Activated CD8-positive, alpha-beta memory T cell treated with anti-CD3 and anti-CD28 coated beads for 24 hours (primary cell): Measurements from ENCODE around the gene TPI1.
"Not testable (repeated sequence)": the region's sequence is repeated elsewhere in the genome, so short reads cannot be mapped to it uniquely, and the experiment has no call there.

Experiments used
- DNase-seq: peaks from one replicate; pipeline ENCODE4 v3.0.0-alpha.2; 2020

Gene TPI1

DNA sequence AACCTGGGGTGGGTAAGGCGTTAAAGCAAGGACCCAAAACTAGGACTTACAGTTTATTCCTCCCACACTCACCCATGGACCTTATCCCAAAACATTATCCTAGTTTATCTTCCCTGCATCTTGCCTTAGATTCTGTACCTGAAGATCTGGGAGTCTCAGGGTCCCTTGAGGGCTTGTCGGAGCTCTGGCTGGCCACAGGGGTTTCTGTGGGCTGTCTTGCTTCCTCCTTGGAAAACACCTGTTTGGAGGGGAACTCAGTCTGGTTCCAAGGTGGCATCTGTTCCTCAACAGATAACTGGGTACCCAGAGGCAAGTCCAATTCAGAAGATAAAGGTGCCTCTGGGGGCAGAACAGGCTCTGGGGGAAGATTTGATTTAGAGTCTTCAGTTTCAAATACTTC, 17.9 kb upstream of the TPI1 start:
- no peak for DNase-seq

DNA sequence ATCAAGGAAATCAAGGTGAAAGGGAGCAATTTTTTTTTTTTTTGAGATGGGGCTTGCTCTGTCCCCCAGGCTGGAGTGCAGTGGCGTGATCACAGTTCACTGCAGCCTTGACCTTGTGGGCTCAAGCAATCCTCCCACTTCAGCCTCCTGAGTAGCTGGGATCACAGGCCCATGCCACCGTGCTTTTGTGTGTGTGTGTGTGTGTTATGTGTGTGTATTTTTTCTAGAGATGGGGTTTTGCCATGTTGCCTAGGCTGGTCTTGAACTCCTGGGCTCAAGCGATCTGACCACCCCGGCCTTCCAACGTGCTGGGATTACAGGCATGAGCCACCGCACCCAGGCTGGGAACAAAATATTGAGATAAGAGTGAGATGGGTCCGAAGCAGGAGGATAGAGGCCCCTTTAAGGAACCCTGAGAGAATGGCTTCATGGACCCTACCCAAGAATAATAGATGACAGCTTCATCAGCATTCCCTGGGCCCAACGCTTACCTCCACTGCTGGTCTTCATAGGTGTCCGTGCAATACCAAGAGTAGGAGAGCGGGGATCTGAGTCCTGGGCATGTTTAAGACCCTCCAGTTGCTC, 17.3 kb upstream of the TPI1 start:
- DNase-seq, result no peak

DNA sequence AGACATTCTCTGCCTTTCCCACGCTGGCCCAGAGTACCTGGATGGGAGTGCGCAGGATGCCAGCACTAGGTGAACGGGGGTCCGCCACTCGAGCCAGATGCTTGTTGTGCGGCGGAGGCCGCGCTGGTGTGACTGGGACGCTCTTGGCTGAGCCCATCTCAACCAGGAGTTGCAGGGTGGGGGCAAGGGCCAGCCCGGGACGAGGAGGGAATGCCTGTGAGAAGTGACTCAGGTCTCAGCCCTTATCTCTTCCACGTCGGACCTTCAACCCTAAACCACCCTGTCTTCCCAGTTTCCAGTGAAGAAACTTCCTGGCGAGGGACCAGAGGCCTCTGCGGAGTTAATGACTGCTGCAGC, 16.6 kb upstream of the TPI1 start:
- DNase-seq, result no peak

DNA sequence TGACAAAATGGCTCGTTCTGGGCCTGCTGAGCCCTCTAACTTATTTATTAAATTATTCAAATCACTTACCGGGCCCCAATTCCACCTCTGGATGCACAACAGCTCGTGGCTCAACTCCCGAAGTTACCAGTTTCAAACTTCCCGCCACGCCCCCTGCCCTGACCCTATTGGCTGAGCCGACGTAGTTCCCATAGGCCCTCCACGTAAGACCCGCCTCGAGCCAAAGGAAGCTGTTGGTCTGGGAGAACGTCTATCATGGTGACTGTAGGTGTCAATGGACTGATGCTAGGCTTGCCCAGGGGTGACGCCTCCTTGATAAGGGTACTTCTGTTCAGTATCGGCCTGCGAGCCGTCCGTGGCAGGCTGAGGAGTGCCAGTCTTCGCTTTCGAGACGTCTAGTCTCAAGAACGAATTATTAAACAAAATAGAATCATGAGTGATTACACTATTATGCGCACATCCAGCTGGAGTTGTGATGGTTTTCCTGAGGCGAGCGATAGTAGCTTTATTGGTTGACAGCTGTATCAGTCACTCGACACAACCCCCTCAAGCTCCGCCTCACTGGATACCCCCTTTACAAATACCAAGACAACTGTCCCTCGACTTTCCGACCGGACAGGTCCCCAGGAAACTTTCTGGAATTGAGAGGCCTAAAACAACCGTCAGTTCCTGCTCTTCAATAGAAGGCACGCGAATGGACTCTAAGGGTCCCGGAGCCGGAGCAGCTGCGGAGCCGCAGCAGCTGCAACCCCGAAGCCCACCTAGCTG, 16.0 kb upstream of the TPI1 start, which contains the start of gene CDCA3:
Gene CDCA3 (minus strand): TSS at position 134 of the 768 bp plus-strand sequence. CDS start 334 bp downstream, outside the sequence.
- peak; percentile 93 for DNase-seq

DNA sequence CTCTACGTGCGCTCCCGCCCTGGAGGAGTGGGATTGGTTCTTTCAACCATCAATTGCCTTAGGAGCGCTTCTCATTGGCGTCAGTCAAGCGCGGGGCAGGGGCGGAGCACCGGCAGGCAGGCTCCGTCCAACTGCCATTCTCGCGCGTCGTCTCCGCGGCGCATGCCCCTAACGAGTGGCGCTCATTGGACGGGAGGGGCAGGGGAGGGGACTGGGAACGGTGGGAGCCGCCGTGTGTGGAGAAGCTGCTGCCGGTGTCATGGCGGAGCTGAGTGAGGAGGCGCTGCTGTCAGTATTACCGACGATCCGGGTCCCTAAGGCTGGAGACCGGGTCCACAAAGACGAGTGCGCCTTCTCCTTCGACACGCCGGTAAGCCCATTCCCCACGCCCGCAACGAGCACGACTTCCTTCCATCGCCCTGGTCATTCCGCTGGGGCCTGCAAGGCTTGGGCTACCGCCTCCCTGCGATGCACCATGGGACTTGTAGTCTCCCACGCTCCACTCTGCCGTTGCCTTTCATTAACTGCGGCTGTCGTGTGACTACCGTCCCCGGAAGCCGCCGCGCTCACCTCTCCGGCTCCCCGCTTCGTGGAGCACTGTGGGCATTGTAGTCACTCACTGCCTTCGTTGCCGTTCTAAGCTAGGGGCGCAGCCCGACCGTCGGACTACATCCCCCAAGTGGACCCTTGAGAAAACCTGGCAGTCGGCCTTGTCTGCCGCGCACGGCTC, 15.2 kb upstream of the TPI1 start, which contains the start of gene USP5:
Gene USP5 (plus strand): TSS at position 230 of the 730 bp plus-strand sequence. CDS start 30 bp downstream, at position 260.
- DNase-seq, result peak; percentile 98

DNA sequence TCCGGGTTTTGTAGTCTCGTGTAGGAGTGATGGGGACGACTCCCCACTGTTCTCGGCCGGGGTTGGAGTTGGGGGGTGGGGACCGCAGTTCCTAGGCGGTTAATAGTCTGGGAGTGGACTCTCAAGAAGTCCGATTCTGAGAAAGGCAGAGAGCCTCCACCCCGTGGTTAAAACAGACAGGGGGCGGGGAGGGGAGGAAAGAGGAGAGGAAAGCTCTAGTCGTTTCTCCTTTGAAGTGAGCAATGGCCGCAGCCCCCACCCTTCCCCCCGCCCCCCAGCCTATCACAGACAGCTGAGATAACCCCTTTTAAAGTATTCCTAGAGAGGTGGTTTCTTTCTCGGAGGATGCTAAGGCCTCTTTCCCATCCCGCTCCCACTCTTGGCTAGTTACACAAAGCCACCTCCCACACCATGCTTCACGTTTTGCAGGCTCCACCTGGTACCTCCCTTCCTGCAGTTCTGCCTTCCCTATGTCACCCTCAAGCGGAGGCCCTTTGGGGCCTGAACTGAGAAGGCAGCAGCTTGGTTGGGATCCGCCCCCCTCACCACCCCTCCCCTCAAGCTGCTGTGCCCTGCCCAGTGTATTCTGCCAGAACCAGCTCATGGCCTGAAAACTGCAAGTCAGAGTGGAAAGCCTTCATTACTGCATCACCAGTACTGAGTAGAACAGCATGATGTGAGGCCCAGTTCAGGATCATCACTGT, 14.5 kb upstream of the TPI1 start:
- DNase-seq, result peak; percentile 82

DNA sequence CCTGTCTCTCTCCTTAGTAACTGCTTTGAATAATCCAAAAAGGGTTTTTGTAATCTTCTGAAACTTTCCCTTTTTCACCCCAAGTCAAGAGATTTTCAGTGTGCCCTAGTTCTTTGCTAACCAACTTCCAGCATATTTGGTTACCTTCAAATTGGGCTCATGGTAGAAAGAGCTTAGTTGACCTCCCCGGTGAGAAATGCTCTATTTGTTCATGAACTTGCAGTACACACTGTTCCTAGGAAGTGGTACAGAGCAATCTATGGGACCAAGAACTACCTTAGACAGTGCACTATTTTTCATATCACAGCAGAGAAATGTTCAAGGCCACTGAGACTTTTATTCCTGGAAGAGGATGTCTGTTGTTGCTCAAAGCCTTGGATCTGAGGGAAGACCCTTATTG, 13.7 kb upstream of the TPI1 start:
- DNase-seq, result no peak

DNA sequence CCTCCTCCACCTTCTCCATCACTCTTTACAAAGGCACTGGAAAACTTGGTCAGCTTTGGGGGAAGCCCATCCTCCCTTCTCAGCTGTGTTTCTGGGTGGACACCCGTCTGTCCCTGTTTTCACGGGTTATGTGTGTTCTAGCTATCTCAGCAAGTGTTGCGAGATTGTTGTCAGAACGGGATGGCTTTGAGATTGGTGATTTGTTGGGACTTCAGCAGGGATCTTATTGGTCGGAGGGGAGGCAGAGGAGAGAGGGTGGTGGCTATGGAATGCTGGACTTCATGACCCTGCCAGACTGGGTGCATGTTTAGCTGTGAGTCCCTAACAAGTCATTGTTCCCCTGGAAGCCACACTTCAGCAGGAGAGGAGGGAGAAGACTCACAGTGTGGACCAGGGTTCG, 13.3 kb upstream of the TPI1 start:
- no peak for DNase-seq

DNA sequence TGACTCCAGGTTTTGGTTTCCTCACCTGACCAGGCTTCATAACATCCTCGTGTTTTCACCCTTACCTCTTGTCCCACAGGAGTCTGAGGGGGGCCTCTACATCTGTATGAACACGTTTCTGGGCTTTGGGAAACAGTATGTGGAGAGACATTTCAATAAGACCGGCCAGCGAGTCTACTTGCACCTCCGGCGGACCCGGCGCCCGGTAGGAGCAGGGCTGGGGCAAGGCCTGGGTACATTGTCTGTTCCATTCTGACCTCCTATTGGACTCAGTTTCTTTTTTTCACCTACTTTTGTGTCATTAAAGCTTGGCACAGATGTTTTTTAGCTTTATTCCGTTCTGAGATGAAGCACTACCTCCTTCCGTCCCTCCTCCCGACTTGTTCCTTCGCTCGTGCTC, 12.0 kb upstream of the TPI1 start:
- no peak for DNase-seq

DNA sequence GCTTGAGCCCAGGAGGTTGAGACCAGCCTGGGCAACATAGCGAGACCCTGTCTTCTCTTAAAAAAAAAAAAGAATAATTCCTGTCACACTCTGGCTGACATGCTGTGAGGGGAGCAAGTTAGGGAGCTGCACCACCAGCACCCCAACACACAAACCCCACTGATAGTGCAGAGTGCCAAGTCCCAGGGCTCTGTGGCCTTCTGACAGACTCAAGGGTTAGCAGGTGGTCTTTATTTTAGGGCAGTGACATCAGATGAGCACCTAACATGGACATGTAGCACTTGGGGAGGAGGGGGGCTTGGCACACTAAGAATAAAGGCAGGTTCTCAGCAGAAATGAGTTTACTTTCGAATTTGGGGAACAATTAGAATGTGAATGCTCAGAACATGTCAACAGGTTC, 8.5 kb upstream of the TPI1 start:
- DNase-seq, result no peak

DNA sequence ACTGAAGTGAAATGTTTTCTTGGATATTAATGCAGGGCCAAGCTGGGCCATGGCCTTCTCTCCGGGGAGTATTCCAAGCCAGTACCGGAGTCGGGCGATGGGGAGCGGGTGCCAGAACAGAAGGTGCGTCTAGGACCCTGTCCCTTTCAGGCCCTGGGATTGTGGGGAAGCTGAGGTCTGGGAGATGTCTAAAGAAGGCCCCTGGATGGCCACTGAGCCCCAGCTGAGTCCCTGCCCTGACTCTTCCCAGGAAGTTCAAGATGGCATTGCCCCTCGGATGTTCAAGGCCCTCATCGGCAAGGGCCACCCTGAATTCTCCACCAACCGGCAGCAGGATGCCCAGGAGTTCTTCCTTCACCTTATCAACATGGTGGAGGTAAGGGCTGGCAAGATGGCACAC, 7.2 kb upstream of the TPI1 start:
- DNase-seq, result no peak

DNA sequence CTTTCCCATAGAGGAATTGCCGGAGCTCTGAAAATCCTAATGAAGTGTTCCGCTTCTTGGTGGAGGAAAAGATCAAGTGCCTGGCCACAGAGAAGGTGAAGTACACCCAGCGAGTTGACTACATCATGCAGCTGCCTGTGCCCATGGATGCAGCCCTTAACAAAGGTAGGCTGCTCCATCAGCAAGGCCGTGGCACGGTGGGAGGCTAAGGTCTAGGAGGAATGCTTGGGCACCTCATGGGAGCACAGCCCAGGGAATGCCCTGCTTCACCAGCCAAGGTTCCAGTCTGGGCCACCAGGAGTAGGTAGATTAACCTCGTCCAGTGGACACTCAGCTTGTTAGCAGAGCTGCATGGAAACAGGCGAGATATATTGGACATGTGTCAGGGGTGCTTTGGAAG, 6.4 kb upstream of the TPI1 start:
- no peak for DNase-seq

DNA sequence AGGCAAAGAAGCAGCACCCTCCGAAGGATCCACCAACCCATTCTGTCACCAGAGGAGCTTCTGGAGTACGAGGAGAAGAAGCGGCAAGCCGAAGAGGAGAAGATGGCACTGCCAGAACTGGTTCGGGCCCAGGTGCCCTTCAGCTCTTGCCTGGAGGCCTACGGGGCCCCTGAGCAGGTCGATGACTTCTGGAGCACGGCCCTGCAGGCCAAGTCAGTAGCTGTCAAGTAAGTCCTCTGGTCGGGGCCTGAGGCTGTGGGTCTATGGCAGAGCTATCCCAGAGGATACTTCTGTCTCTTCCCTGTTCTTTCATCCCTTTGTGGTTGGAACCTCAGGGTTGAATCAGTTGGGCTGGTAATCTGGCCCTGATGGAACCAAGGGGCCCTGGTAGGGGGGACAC, 5.9 kb upstream of the TPI1 start:
- DNase-seq, result no peak

DNA sequence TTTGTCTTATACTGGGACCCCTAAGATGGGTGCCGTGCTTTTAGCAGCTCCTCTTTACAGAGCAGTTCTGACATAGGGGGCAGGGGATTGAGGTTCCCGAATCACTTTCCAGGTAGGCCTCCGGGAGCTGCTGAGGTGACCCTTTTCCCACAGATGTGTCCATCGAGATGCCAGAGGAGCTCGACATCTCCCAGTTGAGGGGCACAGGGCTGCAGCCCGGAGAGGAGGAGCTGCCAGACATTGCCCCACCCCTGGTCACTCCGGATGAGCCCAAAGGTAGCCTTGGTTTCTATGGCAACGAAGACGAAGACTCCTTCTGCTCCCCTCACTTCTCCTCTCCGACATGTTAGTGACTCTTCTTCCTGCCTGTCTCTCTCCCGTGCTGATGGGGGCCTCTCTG, 4.3 kb upstream of the TPI1 start:
- no peak for DNase-seq

DNA sequence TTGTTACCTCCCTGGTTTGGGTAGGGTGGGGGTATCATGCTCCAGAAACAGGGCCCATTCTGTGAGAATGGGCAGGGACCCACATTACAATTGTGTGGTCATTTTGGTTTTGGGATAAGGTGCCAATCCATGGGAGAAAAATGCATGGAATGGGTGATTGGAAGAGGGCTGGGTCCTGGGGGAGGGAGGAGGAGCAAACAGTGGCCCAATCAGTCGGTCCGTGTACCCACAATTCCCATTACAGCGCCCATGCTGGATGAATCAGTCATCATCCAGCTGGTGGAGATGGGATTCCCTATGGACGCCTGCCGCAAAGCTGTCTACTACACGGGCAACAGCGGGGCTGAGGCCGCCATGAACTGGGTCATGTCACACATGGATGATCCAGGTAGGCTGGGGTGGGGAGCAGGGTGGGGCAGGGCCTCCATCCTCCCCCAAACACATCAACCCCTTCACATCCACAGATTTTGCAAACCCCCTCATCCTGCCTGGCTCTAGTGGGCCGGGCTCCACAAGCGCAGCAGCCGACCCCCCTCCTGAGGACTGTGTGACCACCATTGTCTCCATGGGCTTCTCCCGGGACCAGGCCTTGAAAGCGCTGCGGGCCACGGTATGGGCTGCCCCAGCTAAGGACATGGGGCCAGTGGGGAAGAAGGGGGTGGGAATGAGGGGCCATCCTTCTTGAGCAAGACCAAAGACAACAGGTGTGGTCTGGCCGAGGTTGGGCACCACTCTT, 3.6 kb upstream of the TPI1 start:
- no peak for DNase-seq

DNA sequence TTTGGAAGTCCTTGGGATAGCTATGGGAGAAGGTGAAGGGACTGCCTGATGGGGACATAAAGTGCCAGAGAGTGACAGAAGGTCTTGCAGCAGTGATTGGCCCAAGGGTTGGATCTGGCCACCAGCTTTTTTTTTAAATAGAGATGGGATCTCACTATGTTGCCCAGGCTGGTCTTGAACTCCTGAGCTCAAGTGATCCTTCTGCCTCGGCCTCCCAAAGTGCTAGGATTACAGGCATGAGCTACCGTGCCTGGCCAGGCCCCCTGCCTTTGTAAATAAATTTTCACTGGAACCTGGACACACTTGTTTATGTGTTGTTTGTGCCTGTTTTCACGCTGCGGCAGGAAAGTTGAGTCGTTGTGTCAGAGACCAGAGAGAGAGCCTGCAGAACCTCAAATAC, 2.0 kb upstream of the TPI1 start:
- not testable (repeated sequence) for DNase-seq

DNA sequence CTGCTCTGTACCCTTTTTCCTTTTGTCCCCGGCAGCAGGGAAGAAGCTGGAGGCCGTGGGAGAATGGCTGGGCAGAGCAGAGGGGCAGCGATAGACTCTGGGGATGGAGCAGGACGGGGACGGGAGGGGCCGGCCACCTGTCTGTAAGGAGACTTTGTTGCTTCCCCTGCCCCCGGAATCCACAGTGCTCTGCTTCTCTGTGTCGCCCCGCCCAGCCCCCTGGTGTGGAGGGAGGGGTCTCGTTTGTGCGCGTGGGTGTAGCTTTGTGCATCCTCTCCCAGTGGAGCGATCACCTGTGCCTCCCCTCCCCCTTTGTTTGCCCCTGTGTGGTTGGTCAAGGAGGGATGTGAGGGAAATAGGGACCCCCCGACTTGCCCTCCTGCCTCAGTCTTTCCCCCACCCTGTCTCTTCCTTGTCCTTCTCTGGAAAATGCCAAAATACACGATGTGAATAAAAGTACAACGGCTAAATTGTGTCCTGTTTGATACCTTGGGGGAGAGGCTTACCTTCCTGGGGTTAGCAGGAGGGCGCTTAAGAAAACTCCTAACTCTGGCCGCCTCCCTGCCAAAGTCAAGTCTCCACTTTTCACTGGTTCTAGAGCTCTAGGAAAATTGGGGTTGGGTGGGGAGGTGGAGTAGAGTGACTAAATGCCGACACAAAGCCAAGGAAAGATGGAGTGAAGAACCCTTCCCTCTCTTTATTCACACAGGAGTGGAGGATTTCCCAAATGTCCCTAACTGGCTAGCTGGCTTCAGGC, 990 bp upstream of the TPI1 start:
- DNase-seq, result no peak

DNA sequence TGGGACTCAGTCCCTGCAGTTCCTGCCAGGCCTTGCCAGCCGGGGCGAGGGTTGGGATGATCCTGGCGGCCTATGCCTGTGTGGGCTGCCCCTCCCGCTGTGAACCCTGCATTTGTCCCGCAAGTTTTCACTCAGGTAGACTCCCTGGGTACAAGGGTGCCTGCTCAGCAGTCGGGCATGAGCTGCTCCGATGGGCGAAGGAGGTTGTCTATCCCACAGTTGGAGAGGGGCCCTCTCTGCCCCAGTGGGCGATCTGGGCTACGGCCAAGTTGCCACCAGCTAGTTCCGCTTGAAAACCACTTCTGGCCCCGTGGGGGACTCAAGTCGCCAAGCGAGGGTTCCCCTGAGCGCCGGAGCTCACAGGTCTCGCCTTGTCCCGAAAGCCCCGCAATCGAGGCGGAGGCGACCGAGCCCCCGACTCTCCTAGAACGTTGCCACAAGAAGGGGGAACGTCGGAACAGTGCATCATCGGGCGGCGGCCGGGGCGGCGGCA, 365 bp upstream of the TPI1 start:
- DNase-seq, result no peak

DNA sequence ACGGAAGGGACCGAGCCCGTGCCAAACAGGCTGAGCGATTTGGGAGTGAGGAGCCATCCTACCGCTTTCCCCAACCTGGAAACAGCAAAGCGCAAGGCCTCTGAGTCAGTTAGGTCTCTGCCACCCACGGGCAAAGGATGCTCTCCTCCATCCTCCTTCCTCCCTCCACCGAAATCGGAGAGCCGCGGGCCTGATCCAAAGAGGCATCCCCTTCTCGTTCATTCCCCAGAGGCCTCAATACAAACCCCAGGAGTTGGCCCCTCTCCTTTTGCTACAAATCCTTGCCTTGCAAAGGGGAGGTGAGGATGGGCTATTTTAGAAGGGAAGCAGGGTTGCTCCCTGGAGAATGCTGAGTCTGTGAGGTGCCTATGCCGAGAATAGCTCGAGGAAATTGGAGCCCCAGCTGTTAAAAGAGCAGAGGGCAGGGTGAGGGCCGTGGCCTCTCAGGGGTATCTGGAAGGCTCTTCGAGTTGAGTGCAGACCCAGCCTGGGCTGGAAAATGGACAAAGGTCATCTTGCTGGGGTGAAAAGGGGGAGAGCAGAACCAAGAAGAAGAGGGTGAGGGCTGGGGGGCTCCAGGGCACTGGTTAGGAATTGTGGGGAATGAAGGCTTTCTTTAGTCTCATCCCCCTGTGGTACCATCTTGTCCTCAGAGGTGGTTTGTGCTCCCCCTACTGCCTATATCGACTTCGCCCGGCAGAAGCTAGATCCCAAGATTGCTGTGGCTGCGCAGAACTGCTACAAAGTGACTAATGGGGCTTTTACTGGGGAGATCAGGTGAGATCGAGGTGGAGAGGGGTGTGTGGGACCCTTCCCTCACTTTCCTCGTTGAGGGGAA, 1.1 kb downstream of the TPI1 start:
- peak; percentile 59 for DNase-seq
